Stimulated activated CD8-positive, alpha-beta memory T cell treated with anti-CD3 and anti-CD28 coated beads, Interleukin-12 subunit alpha, Interleukin-12 subunit beta, amount 100 ng/mL, for 24 hours (primary cell): ENCODE results near the gene CFAP61.
"Not testable (repeated sequence)": the region's sequence is repeated elsewhere in the genome, so short reads cannot be mapped to it uniquely, and the experiment has no call there.

Source experiments
- DNase-seq: peaks from one replicate; pipeline ENCODE4 v3.0.0-alpha.2; 2020; ENCODE audit errors: extremely low read depth

Gene CFAP61

GRCh38 chr20:20321917-20322316 lies 269.6 kb downstream of the CFAP61 start:
- no peak for DNase-seq

GRCh38 chr20:20322912-20323311 lies 270.6 kb downstream of the CFAP61 start:
- DNase-seq = no peak

GRCh38 chr20:20327746-20328145 lies 275.4 kb downstream of the CFAP61 start:
- DNase-seq = no peak

- no peak for DNase-seq
Observed at GRCh38 chr20:20329564-20329963, 277.2 kb downstream of the CFAP61 start.

- no peak for DNase-seq
Observed at GRCh38 chr20:20331156-20331555, 278.8 kb downstream of the CFAP61 start.

- DNase-seq = no peak
Observed at GRCh38 chr20:20331817-20332216, 279.5 kb downstream of the CFAP61 start.

GRCh38 chr20:20333866-20334265 lies 281.5 kb downstream of the CFAP61 start:
- DNase-seq = no peak

GRCh38 chr20:20334489-20334888 lies 282.2 kb downstream of the CFAP61 start:
- DNase-seq = no peak

GRCh38 chr20:20338133-20338730 lies 285.9 kb downstream of the CFAP61 start:
- no peak for DNase-seq

- DNase-seq = no peak
Observed at GRCh38 chr20:20340443-20340842, 288.1 kb downstream of the CFAP61 start.

GRCh38 chr20:20341371-20341770 lies 289.0 kb downstream of the CFAP61 start:
- DNase-seq = no peak

GRCh38 chr20:20342066-20342465 lies 289.7 kb downstream of the CFAP61 start:
- no peak for DNase-seq

GRCh38 chr20:20343932-20344331 lies 291.6 kb downstream of the CFAP61 start:
- DNase-seq = no peak

- no peak for DNase-seq
Observed at GRCh38 chr20:20344476-20344875, 292.1 kb downstream of the CFAP61 start.

GRCh38 chr20:20353576-20353975 lies 301.2 kb downstream of the CFAP61 start:
- no peak for DNase-seq

GRCh38 chr20:20355503-20355902 lies 303.2 kb downstream of the CFAP61 start:
- not testable (repeated sequence) for DNase-seq

GRCh38 chr20:20358801-20359200 lies 306.5 kb downstream of the CFAP61 start:
- DNase-seq = no peak

- no peak for DNase-seq
Observed at GRCh38 chr20:20359628-20360027, 307.3 kb downstream of the CFAP61 start.

- no peak for DNase-seq
Observed at GRCh38 chr20:20360464-20360863, 308.1 kb downstream of the CFAP61 start.

- no peak for DNase-seq
Observed at GRCh38 chr20:20362774-20363433, 310.6 kb downstream of the CFAP61 start.

GRCh38 chr20:20363434-20363798 lies 311.1 kb downstream of the CFAP61 start:
- no peak for DNase-seq

- no peak for DNase-seq
Observed at GRCh38 chr20:20363799-20364592, 311.7 kb downstream of the CFAP61 start.
